WTC11 (cell line): Measurements from ENCODE around the gene MACROD2. TPM values are rescaled to one million over a fixed set of nuclear protein-coding genes. Genes with fewer than 3 reads are reported as not detected.

Source experiments
- ATAC-seq: fragments of 200-7000 bp; cut with Tn5 transposase; 2 replicates; pipeline ENCODE4 v1.10.0; 2021; ENCODE audit warnings: mild to moderate bottlenecking, moderate library complexity
- CTCF ChIA-PET: fragments of 300-600 bp; sonication (Branson Sonifier 250); formaldehyde crosslinking; loops from one replicate; lab custom pipeline; 2021; ENCODE audit warnings: antibody characterized with exemption; lab: Charles Lee
- POLR2A ChIA-PET: fragments of 350-600 bp; sonication (Branson Sonifier 250); formaldehyde crosslinking; loops from one replicate; lab custom pipeline; 2021; ENCODE audit warnings: antibody characterized with exemption; lab: Charles Lee
- DNase-seq: peaks from one replicate; pipeline ENCODE4 v3.0.0; 2021; ENCODE audit warnings: low spot score
- H3K27ac Mint-ChIP-seq: 2 replicates; pipeline ENCODE4 v1.8.0; 2021; ENCODE audit warnings: mixed read lengths
- H3K27me3 Mint-ChIP-seq: 2 replicates; pipeline ENCODE4 v1.8.0; 2021; ENCODE audit warnings: low read depth, mild to moderate bottlenecking, moderate library complexity, mixed read lengths
- H3K36me3 Mint-ChIP-seq: 2 replicates; pipeline ENCODE4 v1.8.0; 2021; ENCODE audit warnings: mixed read lengths
- H3K4me1 Mint-ChIP-seq: 2 replicates; pipeline ENCODE4 v1.8.0; 2022; ENCODE audit warnings: mixed read lengths
- H3K4me3 Mint-ChIP-seq: 2 replicates; pipeline ENCODE4 v1.8.0; 2021; ENCODE audit warnings: mild to moderate bottlenecking, moderate library complexity, mixed read lengths
- H3K9me3 Mint-ChIP-seq: 2 replicates; pipeline ENCODE4 v1.8.0; 2021; ENCODE audit warnings: mixed read lengths
- AR ChIP-seq: fragments of 250-450 bp; sonication (Bioruptor Pico); IDR thresholded peaks from 2 replicates; pipeline ENCODE4 v1.9.0; 2021; ENCODE audit warnings: mild to moderate bottlenecking
- ATF6 ChIP-seq: sonication (generic); formaldehyde crosslinking; IDR thresholded peaks from 2 replicates; pipeline ENCODE4 v1.8.1; 2023; ENCODE audit warnings: mild to moderate bottlenecking, missing genetic modification reagents
- EMX1 ChIP-seq: fragments of 250-450 bp; sonication (Bioruptor Pico); IDR thresholded peaks from 2 replicates; pipeline ENCODE4 v1.8.0; 2021; ENCODE audit warnings: mild to moderate bottlenecking
- ESRRA ChIP-seq: sonication (generic); formaldehyde crosslinking; IDR thresholded peaks from 2 replicates; pipeline ENCODE4 v1.8.1; 2022; ENCODE audit warnings: mild to moderate bottlenecking, missing genetic modification reagents, borderline replicate concordance
- FOXJ3 ChIP-seq: sonication (generic); formaldehyde crosslinking; IDR thresholded peaks from 2 replicates; pipeline ENCODE4 v1.9.0; 2021; ENCODE audit warnings: missing genetic modification reagents, mild to moderate bottlenecking, borderline replicate concordance
- FOXK1 ChIP-seq: sonication (generic); formaldehyde crosslinking; IDR thresholded peaks from 2 replicates; pipeline ENCODE4 v1.8.0; 2022; ENCODE audit warnings: mild to moderate bottlenecking, moderate library complexity, missing genetic modification reagents
- FOXP1 ChIP-seq: sonication (generic); formaldehyde crosslinking; IDR thresholded peaks from 2 replicates; pipeline ENCODE4 v1.8.0; 2022; ENCODE audit warnings: missing genetic modification reagents, mild to moderate bottlenecking, moderate library complexity, borderline replicate concordance
- GRHL2 ChIP-seq: fragments of 250-450 bp; sonication (Bioruptor Pico); IDR thresholded peaks from 2 replicates; pipeline ENCODE4 v1.8.0; 2022; ENCODE audit warnings: mild to moderate bottlenecking, moderate library complexity; ENCODE audit not compliant: insufficient replicate concordance, severe bottlenecking
- JUN ChIP-seq: sonication (generic); formaldehyde crosslinking; IDR thresholded peaks from 2 replicates; pipeline ENCODE4 v1.8.0; 2023; ENCODE audit warnings: mild to moderate bottlenecking, missing genetic modification reagents
- KAT7 ChIP-seq: sonication (generic); formaldehyde crosslinking; IDR thresholded peaks from 2 replicates; pipeline ENCODE4 v1.8.1; 2023; ENCODE audit warnings: missing genetic modification reagents, mild to moderate bottlenecking, borderline replicate concordance
- MLX ChIP-seq: sonication (generic); formaldehyde crosslinking; IDR thresholded peaks from 2 replicates; pipeline ENCODE4 v1.8.1; 2023; ENCODE audit warnings: mild to moderate bottlenecking, missing genetic modification reagents, moderate library complexity
- NFE2L1 ChIP-seq: sonication (generic); formaldehyde crosslinking; IDR thresholded peaks from 2 replicates; pipeline ENCODE4 v1.8.1; 2023; ENCODE audit warnings: missing genetic modification reagents
- NFYB ChIP-seq: sonication (generic); formaldehyde crosslinking; conservative IDR thresholded peaks from 2 replicates; pipeline ENCODE4 v1.8.0; 2022; ENCODE audit warnings: low read depth, missing genetic modification reagents
- NR3C1 ChIP-seq: sonication (generic); formaldehyde crosslinking; conservative IDR thresholded peaks from 2 replicates; pipeline ENCODE4 v1.8.1; 2023; ENCODE audit warnings: low read depth, mild to moderate bottlenecking, missing genetic modification reagents
- RELA ChIP-seq: sonication (generic); formaldehyde crosslinking; IDR thresholded peaks from 2 replicates; pipeline ENCODE4 v1.8.1; 2022; ENCODE audit warnings: missing genetic modification reagents, mild to moderate bottlenecking, borderline replicate concordance
- SMAD4 ChIP-seq: sonication (generic); formaldehyde crosslinking; IDR thresholded peaks from 2 replicates; pipeline ENCODE4 v1.8.0; 2022; ENCODE audit warnings: mild to moderate bottlenecking, missing genetic modification reagents
- SOX15 ChIP-seq: fragments of 250-450 bp; sonication (Bioruptor Pico); IDR thresholded peaks from 2 replicates; pipeline ENCODE4 v1.9.0; 2021; ENCODE audit warnings: mild to moderate bottlenecking
- TEAD1 ChIP-seq: sonication (generic); formaldehyde crosslinking; IDR thresholded peaks from 2 replicates; pipeline ENCODE4 v1.8.0; 2022; ENCODE audit warnings: mild to moderate bottlenecking, missing genetic modification reagents
- TP53 ChIP-seq: sonication (generic); formaldehyde crosslinking; IDR thresholded peaks from 2 replicates; pipeline ENCODE4 v1.8.1; 2023; ENCODE audit warnings: mild to moderate bottlenecking, missing genetic modification reagents
- USF2 ChIP-seq: sonication (generic); formaldehyde crosslinking; IDR thresholded peaks from 2 replicates; pipeline ENCODE4 v1.8.1; 2023; ENCODE audit warnings: mild to moderate bottlenecking, missing genetic modification reagents, moderate library complexity
- ZNF423 ChIP-seq: fragments of 250-450 bp; sonication (Bioruptor Pico); IDR thresholded peaks from 2 replicates; pipeline ENCODE4 v2.1.2; 2022; ENCODE audit warnings: mild to moderate bottlenecking, moderate library complexity
- total RNA-seq: library from RNA; stranded (reverse); gene quantifications from 3 replicates; pipeline ENCODE4 v1.2.3, GENCODE V29; 2021
- TF ChIP-seq, protein P1 (sequence below): sonication (generic); formaldehyde crosslinking; IDR thresholded peaks from 2 replicates; pipeline ENCODE4 v1.8.0; 2022; ENCODE audit warnings: mild to moderate bottlenecking, missing genetic modification reagents
- TF ChIP-seq, protein P2 (sequence below): sonication (generic); formaldehyde crosslinking; IDR thresholded peaks from 2 replicates; pipeline ENCODE4 v1.8.0; 2023; ENCODE audit warnings: mild to moderate bottlenecking, missing genetic modification reagents

MACROD2 gene
- total RNA-seq, 1 experiment from 2014 or later = 4.1 TPM

DNA sequence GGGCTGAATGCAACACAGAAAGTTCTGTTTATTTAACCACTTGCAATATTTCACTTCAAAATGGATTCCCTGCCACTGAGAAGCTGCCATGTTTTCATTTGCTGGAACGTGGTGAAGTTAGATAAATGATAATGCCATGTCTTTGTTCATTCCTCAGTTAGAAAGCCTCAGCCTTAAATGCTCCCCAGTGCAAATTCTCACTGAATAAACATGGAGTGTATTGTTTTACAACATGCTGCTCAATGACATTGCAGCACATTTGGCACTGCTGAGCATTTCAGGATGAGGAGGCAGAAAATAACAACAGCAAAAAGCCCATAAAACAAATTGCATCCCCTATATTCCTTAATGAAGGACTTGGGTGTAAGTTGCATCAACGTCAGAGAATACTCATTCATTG is 1255.9 kb downstream of the MACROD2 start (continued):
- TF ChIP-seq AR (no peak), SOX15 (CRISPR knock-in tag) (no peak), TP53 (CRISPR knock-in tag) (no peak), EMX1 (CRISPR knock-in tag) (no peak)

GRCh38 chr20:15252304-15252703 is 1257.0 kb downstream of the MACROD2 start:
- ATAC-seq = no peak

GRCh38 chr20:15253431-15253830 is 1258.1 kb downstream of the MACROD2 start:
- Mint-ChIP-seq H3K36me3 (no peaks in the 10 kb centered on the region), H3K27ac (no peak overlapping the region), H3K4me3 (no peak overlapping the region), H3K27me3 (no peaks in the 10 kb centered on the region), H3K4me1 (peaks cover 4% of the 10 kb centered on the region), H3K9me3 (peaks cover 5% of the 10 kb centered on the region)
- CTCF ChIA-PET = no interaction called here
- DNase-seq (no peak), ATAC-seq (no peak)
- POLR2A ChIA-PET = no interaction called here
- TF ChIP-seq SOX15 (CRISPR knock-in tag) (no peak), GRHL2 (CRISPR knock-in tag) (no peak), TEAD1 (no peak), FOXK1 (CRISPR knock-in tag) (no peak), USF2 (no peak)
- TF ChIP-seq, protein P1, sequence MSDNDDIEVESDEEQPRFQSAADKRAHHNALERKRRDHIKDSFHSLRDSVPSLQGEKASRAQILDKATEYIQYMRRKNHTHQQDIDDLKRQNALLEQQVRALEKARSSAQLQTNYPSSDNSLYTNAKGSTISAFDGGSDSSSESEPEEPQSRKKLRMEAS (CRISPR knock-in tag) = no peak

More at GRCh38 chr20:15252304-15252703, 1257.0 kb downstream of the MACROD2 start:
- H3K27me3 Mint-ChIP-seq = no peaks in the 10 kb centered on the region
- no peak overlapping the region for H3K4me3 Mint-ChIP-seq
- peaks cover 11% of the 10 kb centered on the region for H3K4me1 Mint-ChIP-seq
- DNase-seq = no peak
- TF ChIP-seq FOXJ3 (CRISPR knock-in tag) (no peak), SMAD4 (CRISPR knock-in tag) (no peak), NFYB (CRISPR knock-in tag) (no peak), ZNF423 (CRISPR knock-in tag) (no peak), NR3C1 (CRISPR knock-in tag) (no peak), KAT7 (CRISPR knock-in tag) (no peak), JUN (CRISPR knock-in tag) (no peak), RELA (CRISPR knock-in tag) (no peak), NFE2L1 (CRISPR knock-in tag) (no peak), ATF6 (CRISPR knock-in tag) (no peak), MLX (CRISPR knock-in tag) (no peak), ESRRA (CRISPR knock-in tag) (no peak), FOXP1 (CRISPR knock-in tag) (no peak)
- TF ChIP-seq, protein P2, sequence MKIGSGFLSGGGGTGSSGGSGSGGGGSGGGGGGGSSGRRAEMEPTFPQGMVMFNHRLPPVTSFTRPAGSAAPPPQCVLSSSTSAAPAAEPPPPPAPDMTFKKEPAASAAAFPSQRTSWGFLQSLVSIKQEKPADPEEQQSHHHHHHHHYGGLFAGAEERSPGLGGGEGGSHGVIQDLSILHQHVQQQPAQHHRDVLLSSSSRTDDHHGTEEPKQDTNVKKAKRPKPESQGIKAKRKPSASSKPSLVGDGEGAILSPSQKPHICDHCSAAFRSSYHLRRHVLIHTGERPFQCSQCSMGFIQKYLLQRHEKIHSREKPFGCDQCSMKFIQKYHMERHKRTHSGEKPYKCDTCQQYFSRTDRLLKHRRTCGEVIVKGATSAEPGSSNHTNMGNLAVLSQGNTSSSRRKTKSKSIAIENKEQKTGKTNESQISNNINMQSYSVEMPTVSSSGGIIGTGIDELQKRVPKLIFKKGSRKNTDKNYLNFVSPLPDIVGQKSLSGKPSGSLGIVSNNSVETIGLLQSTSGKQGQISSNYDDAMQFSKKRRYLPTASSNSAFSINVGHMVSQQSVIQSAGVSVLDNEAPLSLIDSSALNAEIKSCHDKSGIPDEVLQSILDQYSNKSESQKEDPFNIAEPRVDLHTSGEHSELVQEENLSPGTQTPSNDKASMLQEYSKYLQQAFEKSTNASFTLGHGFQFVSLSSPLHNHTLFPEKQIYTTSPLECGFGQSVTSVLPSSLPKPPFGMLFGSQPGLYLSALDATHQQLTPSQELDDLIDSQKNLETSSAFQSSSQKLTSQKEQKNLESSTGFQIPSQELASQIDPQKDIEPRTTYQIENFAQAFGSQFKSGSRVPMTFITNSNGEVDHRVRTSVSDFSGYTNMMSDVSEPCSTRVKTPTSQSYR (CRISPR knock-in tag) = no peak
- ChIA-PET POLR2A (no interaction called here), CTCF (no interaction called here)
- H3K36me3 Mint-ChIP-seq = no peaks in the 10 kb centered on the region
- no peak overlapping the region for H3K27ac Mint-ChIP-seq
- peaks cover 5% of the 10 kb centered on the region for H3K9me3 Mint-ChIP-seq
